Loucy (cell line): ENCODE data around the gene SYNM.

Experiments
- CTCF ChIP-seq: fragments of 200-600 bp; sonication (generic); conservative IDR thresholded peaks from 2 replicates; pipeline ENCODE4 v1.5.1; 2014; ENCODE audit warnings: mild to moderate bottlenecking, antibody characterized with exemption, low read length
- EZH2phosphoT487 ChIP-seq: fragments of 200-600 bp; IDR thresholded peaks from 2 replicates; pipeline ENCODE4 v1.6.1; 2018; ENCODE audit warnings: antibody characterized with exemption, mild to moderate bottlenecking, moderate library complexity, borderline replicate concordance

DNA sequence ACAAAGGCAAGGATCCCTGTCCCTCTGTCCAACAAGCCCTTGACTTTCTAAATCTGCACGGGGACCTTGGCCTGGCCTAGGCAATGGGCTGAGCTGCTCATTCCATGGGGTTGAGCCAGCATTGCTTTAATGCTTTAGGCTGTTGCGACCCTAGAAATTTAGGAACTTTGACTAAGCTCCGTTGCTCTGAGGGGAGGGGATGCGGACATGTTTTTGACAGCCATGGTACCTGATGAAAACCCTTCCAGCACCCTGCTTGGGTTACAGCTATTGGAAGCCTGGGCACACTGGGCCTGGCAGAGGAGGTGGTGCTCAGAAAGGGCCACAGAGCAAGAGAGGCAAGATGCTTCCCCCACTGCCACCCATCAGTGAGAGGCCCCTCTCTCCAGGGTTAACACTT is 37.1 kb downstream of the SYNM start:
- no peak for TF ChIP-seq CTCF
- no peak for TF ChIP-seq EZH2phosphoT487
